MM.1S (cell line): Measurements from ENCODE around the gene IL27RA.

ENCODE experiments used
- CTCF ChIP-seq: fragments of 300-600 bp; sonication (generic); IDR thresholded peaks from 2 replicates; pipeline ENCODE4 v1.5.1; 2016; ENCODE audit warnings: antibody characterized with exemption, low read length, mixed read lengths
- EZH2 ChIP-seq: fragments of 300-600 bp; sonication (generic); optimal IDR thresholded peaks from 2 replicates; pipeline ENCODE3; 2017; ENCODE audit warnings: low read depth, mild to moderate bottlenecking, antibody characterized with exemption, low read length, mixed read lengths
- EZH2phosphoT487 ChIP-seq: fragments of 300-600 bp; sonication (generic); IDR thresholded peaks from 2 replicates; pipeline ENCODE4 v1.6.1; 2018; ENCODE audit warnings: antibody characterized with exemption, low read length

DNA sequence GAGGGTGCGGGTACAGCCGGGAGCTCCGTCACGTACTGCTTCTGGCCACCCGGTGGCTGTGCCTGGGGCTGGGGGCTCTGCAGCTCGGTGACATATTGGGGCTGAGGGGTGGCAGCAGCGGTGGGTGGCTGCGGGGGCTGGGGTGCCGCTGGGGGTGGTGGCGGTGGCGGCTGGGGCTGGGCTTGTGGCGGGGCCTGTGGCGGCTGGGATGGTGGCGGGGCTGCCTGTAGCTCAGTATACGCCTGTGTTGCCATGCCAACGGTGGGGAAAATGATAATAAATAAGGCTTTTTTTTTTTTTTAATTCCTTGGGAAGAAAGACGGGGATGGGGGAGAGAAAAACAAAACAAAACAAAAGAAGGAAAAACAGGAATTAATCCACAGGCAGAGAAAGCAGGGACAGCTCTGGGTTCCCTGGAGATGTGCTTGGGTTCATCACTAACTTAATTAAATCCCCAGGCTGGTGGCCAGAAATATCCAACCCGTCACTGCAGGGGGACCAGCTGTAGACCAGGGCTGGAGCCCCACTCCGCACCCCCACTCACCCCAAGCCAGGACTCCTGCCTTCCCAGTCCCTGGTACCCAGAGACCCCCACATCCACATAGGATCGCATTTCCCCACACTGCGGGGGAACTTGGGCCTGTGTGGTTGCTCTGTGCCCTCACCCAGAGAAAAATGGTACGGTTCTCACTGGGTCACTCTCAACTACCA is 37.8 kb upstream of the IL27RA start:
- TF ChIP-seq CTCF (no peak), EZH2 (no peak), EZH2phosphoT487 (no peak)
